SU-DHL-6 (cell line): ENCODE measurements around the gene ARIH1.

ENCODE experiments used
- H2AFZ ChIP-seq: fragments of 200-600 bp; sonication (generic); 2 replicates; pipeline ENCODE4 v1.6.1; 2014; ENCODE audit warnings: low read depth, mild to moderate bottlenecking, moderate library complexity, mixed read lengths, antibody characterized with exemption, low read length; ENCODE audit not compliant: severe bottlenecking
- H3F3A ChIP-seq: fragments of 200-600 bp; shearing (Covaris generic); 2 replicates; pipeline ENCODE4 v1.6.0; 2016; ENCODE audit warnings: antibody characterized with exemption, mild to moderate bottlenecking; ENCODE audit not compliant: insufficient read depth
- H3K27ac ChIP-seq: fragments of 200-600 bp; sonication (generic); 2 replicates; pipeline ENCODE4 v1.5.1; 2016; ENCODE audit warnings: low read depth, mild to moderate bottlenecking, low read length, moderate library complexity, mixed read lengths
- H3K27me3 ChIP-seq: fragments of 200-600 bp; sonication (generic), shearing (Covaris generic); 2 replicates; pipeline ENCODE4 v1.6.0; 2014; ENCODE audit warnings: mild to moderate bottlenecking, low read length
- H3K36me3 ChIP-seq: fragments of 200-600 bp; sonication (generic); 2 replicates; pipeline ENCODE4 v1.6.1; 2014; ENCODE audit warnings: mild to moderate bottlenecking, low read length, mixed read lengths
- H3K4me2 ChIP-seq: fragments of 300-600, 200-600 bp; shearing (Covaris generic), sonication (generic); 2 replicates; pipeline ENCODE4 v1.6.0; 2014; ENCODE audit warnings: low read length, low read depth, mild to moderate bottlenecking; ENCODE audit not compliant: poor library complexity, severe bottlenecking
- H3K4me3 ChIP-seq: fragments of 200-600 bp; sonication (generic); 2 replicates; pipeline ENCODE4 v1.5.1; 2014; ENCODE audit warnings: antibody characterized with exemption, low read length, mild to moderate bottlenecking, mixed read lengths; ENCODE audit not compliant: insufficient read depth, poor library complexity, severe bottlenecking
- H3K79me2 ChIP-seq: fragments of 200-600 bp; sonication (generic); 2 replicates; pipeline ENCODE4 v1.6.1; 2014; ENCODE audit warnings: mild to moderate bottlenecking, low read length, moderate library complexity; ENCODE audit not compliant: insufficient read depth
- H3K9ac ChIP-seq: fragments of 200-600 bp; sonication (generic); 2 replicates; pipeline ENCODE4 v1.7.0; 2014; ENCODE audit warnings: mild to moderate bottlenecking, low read length
- H3K9me2 ChIP-seq: fragments of 200-600 bp; sonication (generic); replicated peaks from 2 replicates; pipeline ENCODE4 v1.6.1; 2014; ENCODE audit warnings: low read length; ENCODE audit not compliant: insufficient read depth
- H3K9me3 ChIP-seq: fragments of 200-600 bp; sonication (generic); 2 replicates; pipeline ENCODE4 v1.6.1; 2014; ENCODE audit warnings: low read length, mixed read lengths; ENCODE audit not compliant: insufficient read depth
- H4K20me1 ChIP-seq: fragments of 200-600 bp; sonication (generic); 2 replicates; pipeline ENCODE4 v1.6.1; 2014; ENCODE audit warnings: low read depth, mild to moderate bottlenecking, antibody characterized with exemption, low read length, moderate library complexity, mixed read lengths
- CTCF ChIP-seq: fragments of 200-600 bp; sonication (generic); IDR thresholded peaks from one replicate; pipeline ENCODE4 v1.5.1; 2017; ENCODE audit warnings: antibody characterized with exemption, mild to moderate bottlenecking, low read length, moderate library complexity; ENCODE audit not compliant: insufficient read depth, poor library complexity, severe bottlenecking
- EZH2phosphoT487 ChIP-seq: fragments of 200-600 bp; sonication (generic), shearing (Covaris generic); conservative IDR thresholded peaks from 2 replicates; pipeline ENCODE4 v1.6.1; 2018; ENCODE audit warnings: mild to moderate bottlenecking, antibody characterized with exemption, low read length, moderate library complexity, mixed read lengths

ARIH1 gene

GRCh38 chr15:72482275-72482674 lies 8.1 kb downstream of the ARIH1 start:
- TF ChIP-seq CTCF (no peak), EZH2phosphoT487 (no peak)
- no peaks in the 10 kb centered on the region for H3K9me2 ChIP-seq
- no peak overlapping the region for H2AFZ ChIP-seq
- H3K4me3 ChIP-seq = no peak overlapping the region
- H4K20me1 ChIP-seq = peaks cover 17% of the 10 kb centered on the region
- no peak overlapping the region for H3K27ac ChIP-seq
- H3F3A ChIP-seq = no peaks in the 10 kb centered on the region
- H3K9me3 ChIP-seq = no peaks in the 10 kb centered on the region
- no peaks in the 10 kb centered on the region for H3K27me3 ChIP-seq
- H3K36me3 ChIP-seq = peaks cover 2% of the 10 kb centered on the region; the same call in 1 of the 2 replicates
- no peak overlapping the region for H3K4me2 ChIP-seq
- no peak overlapping the region for H3K9ac ChIP-seq
- H3K79me2 ChIP-seq = peaks cover 100% of the 10 kb centered on the region

GRCh38 chr15:72483279-72483678 lies 9.1 kb downstream of the ARIH1 start:
- Histone ChIP-seq H3K9ac (no peak overlapping the region), H3K9me3 (no peaks in the 10 kb centered on the region), H2AFZ (no peak overlapping the region), H3K27me3 (no peaks in the 10 kb centered on the region), H3K27ac (no peak overlapping the region), H3F3A (no peaks in the 10 kb centered on the region), H3K36me3 (no peaks in the 10 kb centered on the region; the same call in 1 of the 2 replicates), H3K4me3 (no peak overlapping the region), H4K20me1 (peaks cover 15% of the 10 kb centered on the region; the same call in 1 of the 2 replicates), H3K4me2 (no peak overlapping the region), H3K9me2 (no peaks in the 10 kb centered on the region), H3K79me2 (peaks cover 100% of the 10 kb centered on the region)
- no peak for TF ChIP-seq EZH2phosphoT487
- TF ChIP-seq CTCF = no peak

- H3K27me3 ChIP-seq = no peaks in the 10 kb centered on the region
- no peaks in the 10 kb centered on the region for H3F3A ChIP-seq
- no peak overlapping the region for H3K4me2 ChIP-seq
- H3K9me2 ChIP-seq = no peaks in the 10 kb centered on the region
- no peak overlapping the region for H3K9ac ChIP-seq
- TF ChIP-seq CTCF = no peak
- no peak for TF ChIP-seq EZH2phosphoT487
- no peaks in the 10 kb centered on the region for H3K36me3 ChIP-seq
- no peak overlapping the region for H3K4me3 ChIP-seq
- no peak overlapping the region for H2AFZ ChIP-seq
- peaks cover 100% of the 10 kb centered on the region for H3K79me2 ChIP-seq
- no peak overlapping the region for H3K27ac ChIP-seq
- H4K20me1 ChIP-seq = peaks cover 10% of the 10 kb centered on the region; the same call in 1 of the 2 replicates
- H3K9me3 ChIP-seq = no peaks in the 10 kb centered on the region
Measured at GRCh38 chr15:72486144-72486543, 12.0 kb downstream of the ARIH1 start.
